GDM1 (cell line): Measurements from ENCODE around the gene CYBC1.
"Not testable (repeated sequence)": the region's sequence is repeated elsewhere in the genome, so short reads cannot be mapped to it uniquely, and the experiment has no call there.

ENCODE experiments used
- DNase-seq: peaks from one replicate; lab custom pipeline; 2025; lab: John Stamatoyannopoulos, UW

Gene CYBC1

DNA sequence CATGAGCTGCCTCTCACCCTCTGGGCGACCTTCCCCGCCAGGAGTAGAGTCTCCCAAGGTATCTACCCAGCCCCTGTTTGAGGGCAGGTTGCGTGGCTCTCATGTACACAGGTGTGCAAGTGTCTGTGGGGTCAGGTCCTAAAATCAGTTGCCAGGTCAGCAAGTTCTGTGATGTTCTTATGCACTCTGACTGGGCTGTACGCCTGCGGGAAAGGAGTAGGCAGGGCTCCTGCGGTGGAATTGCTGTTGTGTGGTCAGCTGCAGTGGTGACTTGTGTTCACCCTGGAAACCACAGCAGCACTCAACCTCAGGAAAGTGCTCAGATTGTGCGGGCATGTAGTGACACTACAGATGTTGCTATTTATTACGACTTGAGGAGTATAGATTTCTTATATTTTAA is 27.4 kb upstream of the CYBC1 start:
- DNase-seq: no peak

DNA sequence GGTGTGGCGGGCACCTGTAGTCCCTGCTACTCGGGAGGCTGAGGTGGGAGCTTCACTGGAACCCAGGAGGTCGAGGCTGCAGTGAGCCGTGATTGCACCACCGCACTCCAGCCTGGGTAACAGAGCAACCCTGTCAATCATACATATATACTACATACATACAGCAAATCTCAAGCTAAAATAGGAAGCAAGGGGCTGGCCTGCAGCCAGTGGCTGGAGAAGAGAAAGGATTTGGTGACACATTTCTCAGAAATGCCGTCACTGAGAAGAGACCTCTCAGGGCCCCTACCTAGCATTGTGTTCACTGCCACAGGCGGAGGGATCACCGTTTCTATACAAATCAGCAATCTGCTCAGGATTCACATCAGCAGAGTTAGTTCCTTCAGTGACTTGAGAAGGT is 24.9 kb upstream of the CYBC1 start:
- DNase-seq: no peak

GRCh38 chr17:82474223-82475010 is 23.9 kb upstream of the CYBC1 start:
- no peak for DNase-seq

GRCh38 chr17:82470065-82470464 is 19.5 kb upstream of the CYBC1 start:
- DNase-seq: no peak

DNA sequence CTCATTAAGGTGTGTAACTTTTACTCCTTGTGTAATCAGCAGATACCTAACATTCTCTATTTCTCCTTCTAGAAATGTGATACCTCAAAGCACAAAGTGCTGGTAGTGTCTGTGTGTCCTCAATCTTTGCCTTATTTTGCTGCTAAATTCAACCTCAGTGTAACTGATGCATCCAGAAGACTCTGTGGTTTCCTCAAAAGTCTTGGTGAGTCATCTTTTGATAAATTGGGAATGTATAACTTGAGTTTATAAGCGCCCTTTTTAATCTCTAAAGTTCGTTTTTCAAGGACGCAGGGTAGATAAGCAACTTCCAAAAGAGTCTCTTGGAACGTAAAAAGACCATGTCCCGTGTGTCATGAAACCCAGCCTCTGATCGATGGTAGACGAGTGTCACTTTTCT is 18.1 kb upstream of the CYBC1 start:
- DNase-seq: no peak

DNA sequence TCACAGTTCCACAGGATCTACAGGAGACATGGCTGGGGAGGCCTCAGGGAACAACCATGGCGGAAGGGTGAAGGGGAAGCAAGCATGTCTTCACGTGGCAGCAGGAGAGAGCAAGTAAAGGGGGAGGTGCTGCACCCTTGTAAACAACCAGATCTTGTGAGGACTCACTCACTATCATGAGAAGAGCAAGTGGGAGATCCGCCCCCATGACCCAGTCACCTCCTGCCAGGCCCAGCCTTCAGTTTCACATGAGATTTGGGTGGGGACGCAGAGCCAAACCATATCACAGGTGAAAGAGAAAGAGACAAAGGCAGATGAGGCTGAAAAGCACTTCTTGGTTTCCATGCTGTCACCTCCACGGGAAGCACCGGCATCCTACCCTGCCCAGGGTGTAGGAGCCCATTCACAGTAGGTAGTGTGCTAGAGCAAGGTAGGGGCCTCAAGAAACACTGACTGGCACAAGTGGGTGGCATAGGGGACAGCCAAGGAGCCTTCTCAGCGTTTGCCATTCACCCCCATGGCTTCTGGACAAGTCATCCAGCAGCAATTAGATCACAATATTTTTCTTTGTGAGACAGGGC is 14.6 kb upstream of the CYBC1 start:
- no peak for DNase-seq

DNA sequence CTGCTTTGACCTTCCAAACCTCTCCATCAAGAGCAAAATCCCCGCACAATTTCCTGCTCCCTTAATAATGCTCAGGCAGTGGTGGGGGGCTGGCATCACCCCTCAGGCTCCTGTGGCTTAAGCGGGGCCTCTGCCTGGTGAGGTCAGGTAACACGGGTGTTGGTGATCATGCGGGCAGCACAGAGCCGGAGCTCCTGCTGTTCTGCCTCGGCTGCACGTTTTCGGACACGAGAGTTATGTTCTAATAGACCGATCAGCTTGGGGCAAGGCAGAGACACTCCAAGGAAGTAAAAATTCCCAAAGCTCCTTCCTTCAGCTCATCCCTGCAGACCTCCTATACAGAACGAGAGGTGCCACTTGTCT is 14.0 kb upstream of the CYBC1 start:
- no peak for DNase-seq

GRCh38 chr17:82463925-82464566 is 13.5 kb upstream of the CYBC1 start:
- DNase-seq: no peak

DNA sequence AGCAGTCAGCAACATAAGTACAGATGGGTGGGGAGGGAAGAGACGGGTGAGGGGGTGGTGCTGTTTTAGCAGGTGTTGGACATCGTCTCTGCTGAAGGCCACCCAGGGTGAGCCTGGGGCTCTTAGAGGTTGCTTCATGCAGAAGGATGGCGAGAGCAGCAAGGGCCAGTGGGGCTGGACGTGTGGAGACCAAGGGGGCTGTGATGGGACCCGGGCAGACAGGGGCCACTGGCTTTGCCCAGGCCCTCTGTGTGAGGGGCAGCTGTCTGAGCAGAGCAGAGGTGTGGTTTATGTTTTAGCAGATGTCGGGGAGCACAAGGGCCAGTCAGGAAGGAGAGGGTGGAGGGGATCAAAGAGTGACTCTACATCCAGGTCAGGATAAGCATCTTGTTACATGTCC is 12.8 kb upstream of the CYBC1 start:
- DNase-seq: no peak

DNA sequence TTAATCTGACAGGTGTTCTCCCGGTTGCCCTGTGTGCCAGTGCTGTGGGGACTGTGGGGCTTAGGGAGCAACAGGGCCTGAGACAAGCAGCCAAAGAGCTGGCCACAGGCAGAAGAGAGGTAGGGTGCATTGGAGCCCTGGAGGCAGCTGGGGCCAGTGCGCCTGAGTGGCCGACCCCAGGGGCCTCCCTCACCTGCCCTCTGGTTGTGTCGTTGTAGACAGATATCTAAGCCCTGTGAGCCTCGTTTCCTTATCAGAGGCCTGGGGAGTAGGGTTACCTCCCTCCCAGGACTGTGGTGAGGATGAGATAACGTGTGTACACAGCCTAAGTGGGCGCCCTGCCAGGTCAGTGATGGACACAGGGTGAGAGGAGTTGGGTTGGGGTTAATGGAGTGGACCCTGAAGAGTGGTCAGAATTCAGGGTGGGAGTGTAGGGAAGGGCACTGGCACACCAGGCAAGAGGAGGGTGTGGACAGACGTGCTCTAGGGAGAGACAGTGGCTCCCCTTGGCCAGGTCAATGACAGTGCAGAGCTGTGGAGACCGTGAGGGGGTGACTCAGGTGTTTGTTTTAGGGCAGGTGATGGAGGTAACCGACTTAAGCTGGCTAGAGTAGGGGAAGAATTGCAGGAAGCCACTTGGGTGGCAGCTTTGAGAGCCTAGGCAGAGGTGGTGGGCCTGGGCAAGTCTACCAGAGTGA is 11.4 kb upstream of the CYBC1 start:
- no peak for DNase-seq

DNA sequence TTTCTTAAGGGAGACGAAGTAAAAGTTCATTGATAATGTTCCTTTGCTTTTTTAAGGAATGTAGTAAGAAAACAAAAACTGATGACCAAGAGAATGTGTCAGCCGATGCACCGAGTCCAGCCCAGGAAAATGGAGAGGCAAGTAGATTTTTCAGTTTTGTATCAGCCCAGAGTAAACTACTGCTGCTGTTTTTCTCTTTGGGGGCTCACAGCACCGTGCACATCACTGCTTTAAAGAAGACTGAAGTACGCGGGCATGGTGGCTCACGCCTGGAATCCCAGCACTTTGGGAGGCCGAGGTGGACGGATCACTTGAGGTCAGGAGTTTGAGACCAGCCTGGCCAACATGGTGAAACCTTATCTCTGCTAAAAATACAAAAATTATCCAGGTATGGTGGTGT is 9.4 kb upstream of the CYBC1 start:
- DNase-seq: not testable (repeated sequence)

DNA sequence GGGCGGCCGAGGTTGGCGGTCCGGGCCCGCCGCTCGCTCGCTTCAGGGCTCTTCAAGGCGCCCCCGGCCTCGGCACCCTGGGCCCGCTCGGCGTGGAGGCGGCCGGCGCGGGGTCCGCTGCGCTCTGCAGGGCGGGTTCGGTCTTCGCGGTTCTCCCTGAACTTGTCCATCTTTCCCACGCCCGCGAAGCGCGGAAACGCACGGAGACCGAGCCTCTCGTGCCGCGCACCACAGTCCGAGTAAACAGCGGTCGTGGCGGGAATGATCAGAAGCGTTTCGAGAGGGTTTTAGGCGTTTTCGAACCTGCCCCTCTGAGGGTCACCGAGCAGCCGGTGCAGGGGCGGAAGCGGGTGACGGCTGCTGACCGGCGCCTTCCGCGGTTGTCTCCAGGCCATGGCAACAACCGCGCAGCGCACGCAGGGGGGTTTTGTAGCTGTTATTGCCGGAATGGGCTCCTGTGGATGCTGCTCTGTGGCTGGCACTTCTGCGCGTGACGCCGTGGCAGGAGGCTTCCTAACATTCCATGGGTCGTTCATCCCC is 8.4 kb upstream of the CYBC1 start:
- DNase-seq: peak; percentile 19

DNA sequence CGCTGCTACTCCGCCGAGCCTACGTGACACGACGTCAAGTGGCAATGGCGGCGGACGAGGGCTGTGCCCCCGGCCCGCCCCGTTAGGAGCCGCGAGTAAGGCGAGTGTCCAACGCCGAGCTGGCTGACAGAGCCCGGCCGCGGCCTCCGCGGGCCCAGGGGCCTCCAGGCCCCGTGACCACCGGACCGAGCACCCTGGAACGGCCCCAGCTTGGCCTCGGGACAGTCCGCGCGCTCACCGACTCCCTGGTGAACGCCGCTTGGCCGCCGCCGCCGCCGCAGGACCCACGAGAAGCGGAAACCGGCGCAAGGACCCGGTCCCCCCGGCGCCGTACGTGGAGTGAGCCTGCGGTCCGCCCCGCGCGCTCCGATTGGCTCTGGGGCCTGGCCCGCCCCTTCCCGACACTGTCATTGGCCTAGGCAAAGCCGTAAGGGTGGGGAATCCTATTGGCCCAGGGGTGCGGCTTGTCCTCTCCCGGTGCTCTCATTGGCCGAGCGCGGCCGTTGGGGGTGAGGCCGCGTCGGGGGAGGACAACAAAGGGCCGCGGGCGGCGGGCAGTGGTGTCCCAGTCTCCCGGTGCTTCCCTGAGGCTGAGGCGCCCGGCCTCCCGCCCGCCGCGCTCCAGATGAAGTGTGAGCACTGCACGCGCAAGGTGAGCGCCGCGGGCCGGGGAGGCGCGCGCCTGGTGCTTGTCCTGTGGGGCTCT is 7.8 kb upstream of the CYBC1 start, which contains the start of gene NARF:
Gene NARF, plus strand, starts transcription at position 563 of the 706 bp plus-strand sequence. Its CDS starts 63 bp downstream, at position 626.
- peak; percentile 97 for DNase-seq

DNA sequence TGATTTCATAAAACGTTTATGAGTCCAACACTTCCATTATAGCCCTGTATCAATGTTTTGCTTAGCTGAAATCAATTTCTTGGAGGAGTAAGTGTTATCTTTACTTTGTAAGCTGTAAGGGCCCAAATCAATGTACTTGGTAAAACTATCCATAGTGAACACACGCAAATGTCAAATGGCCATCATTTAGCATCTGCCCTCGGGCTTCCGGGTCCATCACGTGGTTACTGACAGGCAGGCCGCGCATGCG is 7.3 kb upstream of the CYBC1 start:
- DNase-seq: no peak

- DNase-seq: no peak
These were observed 6.7 kb upstream of the CYBC1 start for GRCh38 chr17:82457073-82457928.

GRCh38 chr17:82453706-82454105 is 3.2 kb upstream of the CYBC1 start:
- not testable (repeated sequence) for DNase-seq

- not testable (repeated sequence) for DNase-seq
These were observed 2.6 kb upstream of the CYBC1 start for GRCh38 chr17:82453151-82453550.

DNA sequence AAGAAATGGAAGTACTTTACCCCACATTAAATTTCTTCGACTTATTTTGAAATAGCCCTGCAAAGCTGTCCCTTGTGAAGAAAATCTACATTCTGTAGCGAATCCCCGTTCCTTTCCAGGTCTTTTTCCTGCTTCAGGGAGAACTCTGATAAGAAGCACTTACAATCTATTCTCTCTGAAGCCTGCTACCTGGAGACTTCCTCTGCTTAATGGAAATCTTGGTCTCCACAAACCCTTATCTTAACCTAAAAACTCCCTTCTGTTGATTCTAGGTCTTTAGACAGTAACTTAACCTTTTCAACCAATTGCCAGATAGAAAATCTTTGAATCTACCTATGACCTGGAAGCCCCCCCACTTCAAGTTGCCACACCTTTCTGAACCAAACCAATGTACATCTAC is 1.6 kb upstream of the CYBC1 start:
- no peak for DNase-seq

GRCh38 chr17:82449883-82450356 is 632 bp downstream of the CYBC1 start:
- no peak for DNase-seq

DNA sequence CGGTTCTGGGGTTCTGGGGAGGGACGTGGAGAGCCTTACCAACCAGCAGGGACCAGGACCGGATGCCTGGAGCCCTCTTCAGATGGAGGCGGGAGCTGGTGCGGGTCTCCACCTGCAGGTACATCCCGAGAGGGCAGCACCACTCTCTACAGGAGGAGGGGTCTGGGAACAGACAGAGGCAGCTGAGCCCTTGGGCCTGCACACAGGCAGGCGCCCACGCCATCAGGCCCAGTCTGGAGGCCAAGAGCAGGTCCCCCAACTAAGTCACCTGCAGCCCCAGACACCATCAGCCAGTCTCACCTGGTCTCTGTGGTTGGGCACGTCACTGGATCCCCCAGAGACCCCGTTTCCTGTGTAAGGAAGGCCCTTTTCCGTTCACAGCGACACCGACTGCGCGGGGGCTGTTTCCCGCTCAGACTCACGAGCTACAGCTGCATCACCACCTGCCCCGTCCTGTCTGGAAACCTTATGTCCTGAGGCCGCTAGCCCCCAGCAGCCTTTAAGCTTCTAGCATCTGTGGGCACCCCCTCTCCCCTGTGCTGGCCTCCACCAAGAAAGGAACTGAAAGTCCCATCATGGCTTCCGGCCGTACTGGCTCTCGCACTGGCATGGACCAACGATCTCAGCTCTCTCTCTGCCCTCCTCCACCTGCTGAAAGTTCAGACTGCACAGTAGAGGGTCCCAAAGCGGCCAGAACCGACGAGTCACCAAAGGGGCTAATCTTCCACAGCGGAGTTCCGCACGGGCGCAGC is 1.2 kb downstream of the CYBC1 start:
- no peak for DNase-seq
